ENCODE data around the gene NUDT1.

The NUDT1 gene

DNA sequence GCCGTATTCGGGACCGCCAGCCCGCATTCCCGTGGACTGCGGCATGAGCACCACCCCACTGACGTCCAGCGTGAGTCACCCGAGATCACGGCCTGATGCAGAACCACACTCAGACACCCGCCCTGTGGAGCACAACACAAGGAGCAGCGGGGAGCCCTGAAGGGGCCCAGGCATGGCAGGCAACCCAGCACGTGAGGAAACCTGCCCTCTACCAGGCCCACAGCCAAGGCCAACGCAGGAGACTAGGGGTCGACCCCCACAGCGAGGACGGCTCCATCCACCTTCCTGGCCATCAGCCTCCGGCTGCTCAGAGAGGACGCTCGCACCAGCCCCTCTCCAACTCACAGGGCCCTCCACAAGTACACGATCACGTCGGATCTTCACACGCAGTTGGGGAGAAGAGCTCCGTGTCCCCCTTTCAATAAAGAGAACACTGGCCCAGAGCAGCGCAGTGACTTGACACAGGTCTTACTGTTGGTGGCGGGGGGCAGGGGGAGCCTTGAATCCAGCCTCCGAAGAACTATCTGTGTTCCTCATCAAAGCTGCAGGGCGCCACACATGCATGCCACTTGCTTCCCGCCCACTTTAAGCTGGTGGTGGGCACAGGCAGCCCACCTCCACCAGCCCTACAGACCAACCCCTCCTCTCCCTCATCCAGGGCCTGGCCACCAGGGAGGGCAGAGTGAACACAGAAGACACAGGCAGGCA lies 31.3 kb upstream of the NUDT1 start:
- no peaks in the 10 kb centered on the region for H3K9me3 ChIP-seq (ENCODE audit: control insufficient read depth, insufficient read depth, low read depth, low read length)
- ChIA-PET CTCF (interaction anchor here (1.1 kb wide), 1 partner anchor 16 kb away, joined by 3 read pairs; no protein-coding TSS in a partner anchor), POLR2A (no interaction called here)
- peaks cover 7 to 81% of the 10 kb centered on the region in 2 experiments; a peak in 2 of 3 replicates for H3K36me3 ChIP-seq (ENCODE audit: control insufficient read depth in 2 of 2, insufficient read depth in 1 of 2, low read length in 2 of 2)
- no peaks in the 10 kb centered on the region for H3K4me1 ChIP-seq (ENCODE audit: control insufficient read depth, insufficient read depth, low read length)
- H3K27ac ChIP-seq (ENCODE audit: extremely low read depth, low read depth, low read length) = no peak overlapping the region
- H3K4me3 ChIP-seq (ENCODE audit: low read depth, low read length) = no peak overlapping the region
- TF ChIP-seq SP7 (tag by site-specific recombination; IDR thresholded peaks at IDR 0.05) (no peak), ZNF501 (tag by site-specific recombination; IDR thresholded peaks at IDR 0.05) (no peak), ZNF518A (tag by site-specific recombination; conservative IDR thresholded peaks at IDR 0.05; ENCODE audit: low read depth) (no peak), ZNF335 (tag by site-specific recombination; conservative IDR thresholded peaks at IDR 0.05) (no peak), ZBTB21 (tag by site-specific recombination; IDR thresholded peaks at IDR 0.05) (no peak), PRDM1 (tag by site-specific recombination; IDR thresholded peaks at IDR 0.05) (no peak), BCL6B (tag by site-specific recombination; IDR thresholded peaks at IDR 0.05) (no peak)
- TF ChIP-seq, protein P1, sequence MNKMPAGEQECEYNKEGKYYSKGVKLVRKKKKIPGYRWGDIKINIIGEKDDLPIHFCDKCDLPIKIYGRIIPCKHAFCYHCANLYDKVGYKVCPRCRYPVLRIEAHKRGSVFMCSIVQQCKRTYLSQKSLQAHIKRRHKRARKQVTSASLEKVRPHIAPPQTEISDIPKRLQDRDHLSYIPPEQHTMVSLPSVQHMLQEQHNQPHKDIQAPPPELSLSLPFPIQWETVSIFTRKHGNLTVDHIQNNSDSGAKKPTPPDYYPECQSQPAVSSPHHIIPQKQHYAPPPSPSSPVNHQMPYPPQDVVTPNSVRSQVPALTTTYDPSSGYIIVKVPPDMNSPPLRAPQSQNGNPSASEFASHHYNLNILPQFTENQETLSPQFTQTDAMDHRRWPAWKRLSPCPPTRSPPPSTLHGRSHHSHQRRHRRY (tag by site-specific recombination; IDR thresholded peaks at IDR 0.05) = no peak
- TF ChIP-seq, protein P2, sequence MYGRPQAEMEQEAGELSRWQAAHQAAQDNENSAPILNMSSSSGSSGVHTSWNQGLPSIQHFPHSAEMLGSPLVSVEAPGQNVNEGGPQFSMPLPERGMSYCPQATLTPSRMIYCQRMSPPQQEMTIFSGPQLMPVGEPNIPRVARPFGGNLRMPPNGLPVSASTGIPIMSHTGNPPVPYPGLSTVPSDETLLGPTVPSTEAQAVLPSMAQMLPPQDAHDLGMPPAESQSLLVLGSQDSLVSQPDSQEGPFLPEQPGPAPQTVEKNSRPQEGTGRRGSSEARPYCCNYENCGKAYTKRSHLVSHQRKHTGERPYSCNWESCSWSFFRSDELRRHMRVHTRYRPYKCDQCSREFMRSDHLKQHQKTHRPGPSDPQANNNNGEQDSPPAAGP (tag by site-specific recombination; IDR thresholded peaks at IDR 0.05) = no peak

DNA sequence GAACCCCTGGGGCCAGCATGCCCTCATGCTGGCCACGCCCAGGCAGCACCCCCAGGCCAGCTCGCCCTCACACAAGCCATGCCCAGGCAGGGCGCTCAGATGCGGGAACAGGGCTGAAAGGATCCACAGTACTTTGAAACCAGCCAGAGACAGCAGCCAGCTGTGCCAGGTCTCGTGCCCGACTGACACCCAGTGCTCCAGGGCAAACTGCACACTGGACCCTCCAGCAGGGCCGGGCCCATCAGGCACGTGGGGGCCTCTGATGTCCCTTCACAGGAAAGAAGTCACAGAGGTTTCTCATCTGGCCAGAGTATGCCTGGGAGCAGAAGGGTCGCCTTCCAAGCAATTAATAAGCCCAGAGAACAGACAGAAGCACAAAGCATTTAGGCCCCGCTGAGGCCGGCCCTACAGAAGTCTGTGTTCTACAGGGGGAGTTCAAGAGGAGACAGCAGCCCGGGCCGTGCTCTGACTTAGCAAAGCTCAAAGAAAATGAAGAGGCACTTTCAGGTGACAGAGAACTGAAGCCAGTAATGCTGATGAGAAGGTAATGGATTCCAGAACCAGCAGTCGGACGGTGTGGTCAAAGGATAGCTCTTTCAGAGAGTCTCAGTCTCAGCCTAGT lies 30.7 kb upstream of the NUDT1 start:
- H3K27ac ChIP-seq (ENCODE audit: extremely low read depth, low read depth, low read length) = no peak overlapping the region
- POLR2A ChIA-PET = no interaction called here
- no peaks in the 10 kb centered on the region for H3K9me3 ChIP-seq (ENCODE audit: control insufficient read depth, insufficient read depth, low read depth, low read length)
- H3K4me1 ChIP-seq (ENCODE audit: control insufficient read depth, insufficient read depth, low read length) = no peaks in the 10 kb centered on the region
- no peak overlapping the region for H3K4me3 ChIP-seq (ENCODE audit: low read depth, low read length)
- CTCF ChIA-PET = interaction anchor here (1.1 kb wide), 1 partner anchor 17 kb away, joined by 3 read pairs; no protein-coding TSS in a partner anchor
- peaks cover 7 to 86% of the 10 kb centered on the region in 2 experiments; a peak in 2 of 3 replicates for H3K36me3 ChIP-seq (ENCODE audit: control insufficient read depth in 2 of 2, insufficient read depth in 1 of 2, low read length in 2 of 2)
- no peak for TF ChIP-seq BCL6B (tag by site-specific recombination; IDR thresholded peaks at IDR 0.05)
- no peak for TF ChIP-seq ZFP41 (tag by site-specific recombination; IDR thresholded peaks at IDR 0.05; ENCODE audit: borderline replicate concordance)
- TF ChIP-seq ZNF449 (tag by site-specific recombination; IDR thresholded peaks at IDR 0.05) = no peak
- TF ChIP-seq ZNF248 (tag by site-specific recombination; IDR thresholded peaks at IDR 0.05) = no peak
- TF ChIP-seq, protein P3, sequence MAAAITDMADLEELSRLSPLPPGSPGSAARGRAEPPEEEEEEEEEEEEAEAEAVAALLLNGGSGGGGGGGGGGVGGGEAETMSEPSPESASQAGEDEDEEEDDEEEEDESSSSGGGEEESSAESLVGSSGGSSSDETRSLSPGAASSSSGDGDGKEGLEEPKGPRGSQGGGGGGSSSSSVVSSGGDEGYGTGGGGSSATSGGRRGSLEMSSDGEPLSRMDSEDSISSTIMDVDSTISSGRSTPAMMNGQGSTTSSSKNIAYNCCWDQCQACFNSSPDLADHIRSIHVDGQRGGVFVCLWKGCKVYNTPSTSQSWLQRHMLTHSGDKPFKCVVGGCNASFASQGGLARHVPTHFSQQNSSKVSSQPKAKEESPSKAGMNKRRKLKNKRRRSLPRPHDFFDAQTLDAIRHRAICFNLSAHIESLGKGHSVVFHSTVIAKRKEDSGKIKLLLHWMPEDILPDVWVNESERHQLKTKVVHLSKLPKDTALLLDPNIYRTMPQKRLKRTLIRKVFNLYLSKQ (tag by site-specific recombination; IDR thresholded peaks at IDR 0.05; ENCODE audit: borderline replicate concordance) = no peak
- no peak for TF ChIP-seq GLI2 (tag by site-specific recombination; IDR thresholded peaks at IDR 0.05; ENCODE audit: borderline replicate concordance, low read depth)
- TF ChIP-seq ZNF223 (tag by site-specific recombination; IDR thresholded peaks at IDR 0.05) = no peak
- TF ChIP-seq ZNF157 (tag by site-specific recombination; IDR thresholded peaks at IDR 0.05) = no peak
- TF ChIP-seq, protein P2 (tag by site-specific recombination; IDR thresholded peaks at IDR 0.05) = no peak

Data from HEK293 (cell line).